Brain microvascular endothelial cell (primary cell): ENCODE data around the gene DNASE1L2.

ENCODE experiments used
- DNase-seq: peaks from one replicate; pipeline ENCODE4 v3.0.0-alpha.2; 2020
- H3K27ac ChIP-seq: fragments of 250-450 bp; sonication (Bioruptor Pico); 2 replicates; pipeline ENCODE4 v1.5.1; 2020; ENCODE audit warnings: mild to moderate bottlenecking, moderate library complexity
- H3K27me3 ChIP-seq: fragments of 250-450 bp; sonication (Bioruptor Pico); replicated peaks from 2 replicates; pipeline ENCODE4 v1.5.1; 2020; ENCODE audit warnings: mild to moderate bottlenecking
- H3K36me3 ChIP-seq: fragments of 250-450 bp; sonication (Bioruptor Pico); replicated peaks from 2 replicates; pipeline ENCODE4 v1.5.1; 2020; ENCODE audit warnings: mild to moderate bottlenecking
- H3K4me3 ChIP-seq: 2 replicates; pipeline ENCODE4 v1.5.1; 2011; ENCODE audit warnings: low read depth, mild to moderate bottlenecking, control low read depth, low read length, moderate library complexity
- in situ Hi-C: cut with HindIII; loops from 2 replicates; pipeline ENCODE4 v1.10.0; 2017; ENCODE audit warnings: low sequenced_read_pairs, low pct_ligation_motif_present
- TF ChIP-seq, protein P1 (sequence below): IDR thresholded peaks from 2 replicates; pipeline ENCODE4 v1.5.1; 2011; ENCODE audit warnings: low read depth, mild to moderate bottlenecking, moderate library complexity, low read length, control low read depth, inconsistent platforms; ENCODE audit errors: missing control alignments

The DNASE1L2 gene

DNA sequence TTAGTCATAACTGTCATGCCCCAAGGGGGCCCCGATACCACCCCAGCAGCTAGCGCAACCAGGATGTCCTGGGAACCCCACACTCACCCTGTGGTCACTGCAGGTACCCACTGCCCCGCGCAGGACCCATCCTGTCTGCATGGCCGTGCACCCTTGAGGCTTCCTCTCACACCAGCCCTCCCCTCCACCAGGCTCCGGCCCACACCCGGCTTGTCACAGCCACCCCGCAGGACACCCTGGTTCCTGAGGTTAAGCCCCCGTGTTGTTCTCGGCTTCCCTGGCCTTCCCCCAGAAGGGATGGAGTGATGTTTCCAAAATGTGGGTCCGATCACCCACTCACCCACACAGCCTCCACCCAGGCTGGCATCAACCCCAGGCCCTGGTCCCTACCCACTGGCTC lies 7.5 kb downstream of the DNASE1L2 start:
- DNase-seq = no peak
- H3K27ac ChIP-seq = no peak overlapping the region
- peaks cover 43% of the 10 kb centered on the region for H3K36me3 ChIP-seq
- no peaks in the 10 kb centered on the region for H3K27me3 ChIP-seq
- TF ChIP-seq, protein P1, sequence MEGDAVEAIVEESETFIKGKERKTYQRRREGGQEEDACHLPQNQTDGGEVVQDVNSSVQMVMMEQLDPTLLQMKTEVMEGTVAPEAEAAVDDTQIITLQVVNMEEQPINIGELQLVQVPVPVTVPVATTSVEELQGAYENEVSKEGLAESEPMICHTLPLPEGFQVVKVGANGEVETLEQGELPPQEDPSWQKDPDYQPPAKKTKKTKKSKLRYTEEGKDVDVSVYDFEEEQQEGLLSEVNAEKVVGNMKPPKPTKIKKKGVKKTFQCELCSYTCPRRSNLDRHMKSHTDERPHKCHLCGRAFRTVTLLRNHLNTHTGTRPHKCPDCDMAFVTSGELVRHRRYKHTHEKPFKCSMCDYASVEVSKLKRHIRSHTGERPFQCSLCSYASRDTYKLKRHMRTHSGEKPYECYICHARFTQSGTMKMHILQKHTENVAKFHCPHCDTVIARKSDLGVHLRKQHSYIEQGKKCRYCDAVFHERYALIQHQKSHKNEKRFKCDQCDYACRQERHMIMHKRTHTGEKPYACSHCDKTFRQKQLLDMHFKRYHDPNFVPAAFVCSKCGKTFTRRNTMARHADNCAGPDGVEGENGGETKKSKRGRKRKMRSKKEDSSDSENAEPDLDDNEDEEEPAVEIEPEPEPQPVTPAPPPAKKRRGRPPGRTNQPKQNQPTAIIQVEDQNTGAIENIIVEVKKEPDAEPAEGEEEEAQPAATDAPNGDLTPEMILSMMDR = no peak
- no peak overlapping the region for H3K4me3 ChIP-seq
- in situ Hi-C loops = no loop called here

DNA sequence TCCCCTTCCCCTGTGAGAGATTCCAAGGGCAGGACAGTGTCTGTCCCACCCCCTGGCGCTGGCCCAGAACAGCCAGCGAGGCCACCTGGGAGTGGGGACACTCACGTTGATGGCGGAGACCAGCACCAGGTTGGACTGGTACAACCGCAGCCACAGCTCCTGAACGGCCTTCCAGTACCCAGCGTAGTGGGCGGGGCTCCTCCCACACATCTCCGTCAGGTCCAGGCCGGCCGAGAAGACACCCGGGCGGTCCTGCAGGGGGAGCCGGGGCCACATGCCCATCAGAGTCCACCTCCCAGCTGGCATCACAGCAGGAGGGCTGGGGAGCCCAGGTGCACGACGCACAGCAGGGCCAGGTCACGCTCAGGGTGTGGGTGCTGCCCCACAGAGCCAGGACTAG lies 8.1 kb downstream of the DNASE1L2 start:
- Histone ChIP-seq H3K27me3 (no peaks in the 10 kb centered on the region), H3K4me3 (no peak overlapping the region), H3K36me3 (peaks cover 43% of the 10 kb centered on the region), H3K27ac (no peak overlapping the region)
- DNase-seq = no peak
- in situ Hi-C loops = no loop called here
- TF ChIP-seq, protein P1 = peak; percentile 35

DNA sequence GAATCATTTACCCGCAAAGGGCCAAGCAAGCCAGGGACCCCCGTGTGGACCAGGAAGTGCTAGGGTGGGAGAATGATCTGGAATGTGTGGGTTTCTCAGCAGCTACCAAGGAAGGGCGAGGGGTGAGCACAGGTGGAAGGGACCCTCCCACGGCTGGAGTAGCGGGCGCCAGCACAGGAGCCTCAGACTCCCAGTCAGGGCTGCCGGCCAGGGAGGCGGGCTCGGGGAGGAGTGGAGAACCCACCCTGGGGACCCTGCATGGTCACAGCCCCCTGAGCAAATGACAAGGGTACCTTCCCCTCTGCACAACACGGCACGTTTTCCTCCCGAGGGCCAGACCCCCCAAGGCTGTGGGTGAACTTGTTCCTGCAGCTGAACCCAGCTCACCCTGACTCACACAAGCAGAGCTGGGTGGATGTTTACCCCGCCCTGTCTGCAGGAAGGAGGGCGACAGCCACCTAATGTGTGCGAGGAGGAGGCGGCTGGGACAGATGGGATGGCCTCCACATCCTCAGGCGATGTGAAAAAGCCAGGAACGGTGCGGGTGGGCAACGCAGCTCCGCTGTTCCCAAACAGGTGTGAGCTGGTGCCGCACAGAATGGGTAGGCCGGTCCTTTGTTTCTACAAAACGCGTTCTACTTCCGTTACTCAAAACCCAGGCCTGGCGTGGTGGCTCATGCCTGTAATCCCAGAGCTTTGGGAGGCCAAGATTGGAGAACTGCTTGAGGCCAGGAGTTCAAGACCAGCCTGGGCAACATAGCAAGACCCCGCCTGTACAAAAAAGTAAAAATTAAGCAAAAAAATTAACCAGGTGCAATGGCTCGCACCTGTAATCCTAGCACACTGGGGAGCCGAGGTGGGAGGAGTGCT lies 8.9 kb downstream of the DNASE1L2 start:
- DNase-seq = no peak
- H3K4me3 ChIP-seq = no peak overlapping the region
- H3K27me3 ChIP-seq = no peaks in the 10 kb centered on the region
- peaks cover 43% of the 10 kb centered on the region for H3K36me3 ChIP-seq
- TF ChIP-seq, protein P1 = no peak
- no peak overlapping the region for H3K27ac ChIP-seq
- in situ Hi-C loops = no loop called here

DNA sequence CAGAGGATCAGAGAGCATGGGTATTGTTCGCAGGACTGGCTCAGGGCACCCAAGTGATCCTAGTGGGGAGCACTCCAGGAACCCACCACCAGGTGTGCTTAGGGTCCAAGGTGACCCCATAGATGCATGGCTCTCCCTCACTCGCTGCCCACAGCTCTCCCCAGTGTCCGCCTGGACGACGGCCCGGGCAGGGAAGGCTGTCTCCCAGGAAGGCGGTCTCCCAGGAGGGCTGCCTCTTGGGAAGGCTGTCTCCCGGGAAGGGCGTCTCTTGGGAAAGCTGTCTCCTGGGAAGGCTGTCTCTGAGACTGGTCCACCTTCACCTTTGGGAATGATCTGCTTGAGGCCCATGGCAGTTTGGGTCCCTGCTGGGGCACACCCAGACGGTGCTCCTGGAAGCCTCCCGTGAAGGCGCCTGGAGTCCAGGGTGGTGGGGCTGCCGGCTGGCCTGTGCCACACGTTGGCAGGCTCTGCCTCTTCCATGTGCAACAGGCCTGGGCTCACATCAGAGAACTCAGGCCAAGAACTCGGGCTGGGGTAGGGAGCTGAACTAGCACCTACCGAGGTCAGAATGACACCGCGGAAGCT lies 10.1 kb downstream of the DNASE1L2 start:
- Histone ChIP-seq H3K36me3 (peaks cover 43% of the 10 kb centered on the region), H3K27ac (no peak overlapping the region), H3K27me3 (no peaks in the 10 kb centered on the region), H3K4me3 (no peak overlapping the region)
- DNase-seq = no peak
- TF ChIP-seq, protein P1 = no peak
- in situ Hi-C loops = no loop called here

DNA sequence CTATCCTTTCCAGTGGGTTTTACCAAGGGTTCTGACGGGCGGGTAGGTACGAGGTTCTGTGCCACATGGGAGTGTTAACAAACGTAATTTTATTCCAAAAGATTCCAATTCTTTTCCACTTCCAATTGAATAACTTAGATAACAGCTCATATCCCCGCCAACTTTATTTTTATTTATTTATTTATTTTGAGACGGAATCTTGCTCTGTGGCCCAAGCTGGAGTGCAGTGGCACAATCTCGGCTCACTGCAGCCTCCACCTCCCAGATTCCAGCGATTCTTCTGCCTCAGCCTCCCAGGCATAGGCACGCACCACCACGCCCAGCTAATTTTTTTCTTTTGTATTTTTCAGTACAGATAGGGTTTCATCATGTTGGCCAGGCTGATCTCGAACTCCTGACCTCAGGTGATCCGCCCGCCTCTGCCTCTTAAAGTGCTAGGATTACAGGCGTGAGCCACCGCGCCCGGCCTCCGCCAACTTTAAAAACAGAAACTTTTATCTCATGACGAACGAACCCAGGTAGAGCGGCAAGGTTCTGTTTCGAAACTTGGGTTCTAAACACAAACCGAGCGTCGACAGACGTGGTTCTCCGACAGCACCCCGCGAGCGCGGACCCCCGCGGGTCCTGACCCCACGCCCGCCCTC lies 14.5 kb downstream of the DNASE1L2 start:
- DNase-seq = peak; percentile 16
- H3K27ac ChIP-seq = peak overlapping the region; percentile 18
- peaks cover 40% of the 10 kb centered on the region for H3K36me3 ChIP-seq
- H3K4me3 ChIP-seq = peak overlapping the region; percentile 65
- TF ChIP-seq, protein P1 = no peak
- in situ Hi-C loops = no loop called here
- no peaks in the 10 kb centered on the region for H3K27me3 ChIP-seq
